HepG2 (cell line): ENCODE measurements around the gene RABGAP1L. TPM values are rescaled to one million over a fixed set of nuclear protein-coding genes. Genes with fewer than 3 reads are reported as not detected.

Experiments used
- ARNTL ChIP-seq: sonication (generic); formaldehyde crosslinking; IDR thresholded peaks from 2 replicates; pipeline ENCODE4 v1.4.0; 2020; ENCODE audit warnings: mild to moderate bottlenecking, missing genetic modification reagents
- HMGA1 ChIP-seq: sonication (generic); formaldehyde crosslinking; conservative IDR thresholded peaks from 2 replicates; pipeline ENCODE4 v1.4.0; 2020; ENCODE audit warnings: missing genetic modification reagents
- ISL2 ChIP-seq: sonication (generic); formaldehyde crosslinking; IDR thresholded peaks from 2 replicates; pipeline ENCODE4 v1.5.0; 2020; ENCODE audit warnings: missing genetic modification reagents
- WIZ ChIP-seq: sonication (generic); formaldehyde crosslinking; IDR thresholded peaks from 2 replicates; pipeline ENCODE4 v1.5.1; 2020; ENCODE audit warnings: mild to moderate bottlenecking, missing genetic modification reagents
- ZNF264 ChIP-seq: sonication (generic); formaldehyde crosslinking; IDR thresholded peaks from 2 replicates; pipeline ENCODE4 v1.4.0; 2020; ENCODE audit warnings: missing genetic modification reagents
- ZNF607 ChIP-seq: sonication (generic); formaldehyde crosslinking; IDR thresholded peaks from 2 replicates; pipeline ENCODE4 v1.5.1; 2020; ENCODE audit warnings: missing genetic modification reagents, mild to moderate bottlenecking, borderline replicate concordance
- polyA plus RNA-seq, 8 experiments: library from polyadenylated mRNA; depleted of rRNA in 3 of 8; stranded (reverse) in 7 of 8; unstranded in 1 of 8; fragments of >200 nt; fragmentation: Illumina TruSeq in 4 of 8; extraction: Trizol in 4 of 8; gene quantifications; 2 replicates each; pipeline versions ENCODE4 v1.2.1 to v1.2.3, GENCODE V29; 2011 to 2016; ENCODE audit warnings: low read depth in 4 of 8, missing spikeins in 1 of 8, mixed read lengths in 1 of 8; ENCODE audit not compliant: insufficient read depth in 1 of 8
- total RNA-seq, 5 experiments: library from RNA; depleted of rRNA; stranded (reverse); fragments of >200 nt; fragmentation: Illumina TruSeq; extraction: Trizol; gene quantifications; 2 replicates each; pipeline ENCODE4 v1.2.3, GENCODE V29; 2016; ENCODE audit warnings: low read depth in 1 of 5
- TF ChIP-seq, protein P1 (sequence below): sonication (generic); formaldehyde crosslinking; IDR thresholded peaks from 2 replicates; pipeline ENCODE4 v1.4.0; 2020; ENCODE audit warnings: mild to moderate bottlenecking, low read depth, missing genetic modification reagents
- TF ChIP-seq, protein P2 (sequence below): sonication (generic); formaldehyde crosslinking; conservative IDR thresholded peaks from 2 replicates; pipeline ENCODE4 v1.4.0; 2020; ENCODE audit warnings: missing genetic modification reagents
- TF ChIP-seq, protein P3 (sequence below): sonication (generic); formaldehyde crosslinking; IDR thresholded peaks from 2 replicates; pipeline ENCODE4 v1.4.0; 2020; ENCODE audit warnings: mild to moderate bottlenecking, missing genetic modification reagents
- TF ChIP-seq, protein P4 (sequence below): sonication (generic); formaldehyde crosslinking; IDR thresholded peaks from 2 replicates; pipeline ENCODE4 v1.9.0; 2022; ENCODE audit warnings: low read depth, missing genetic modification reagents
- TF ChIP-seq, protein P5 (sequence below): conservative IDR thresholded peaks from 2 replicates; pipeline ENCODE4 v1.6.1; 2018; ENCODE audit warnings: missing genetic modification reagents

The RABGAP1L gene
- total and polyA plus RNA-seq, 2 of the 13 experiments (the other 11 are each of a cell fraction or from before 2014, with no cell fraction given), result 7.9 to 22.6 TPM

DNA sequence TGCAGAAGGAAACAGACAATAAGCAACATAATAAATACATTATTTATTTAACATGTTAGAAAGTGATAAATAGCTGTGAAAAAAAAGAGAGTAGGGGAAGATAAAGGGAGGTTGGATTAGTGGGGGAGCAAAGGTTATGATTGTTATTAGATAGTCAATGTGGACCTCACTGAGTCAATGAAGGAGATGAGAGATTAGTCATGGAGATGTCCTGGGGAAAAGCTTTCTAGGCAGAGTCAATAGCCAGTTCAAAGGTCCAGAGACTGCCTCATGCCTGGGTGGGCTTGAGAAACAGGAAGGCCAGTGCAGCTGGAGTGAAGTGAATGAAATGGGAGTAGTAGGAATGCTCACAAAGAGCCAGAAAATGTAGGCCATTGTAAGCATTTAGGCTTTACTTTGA, 653.3 kb downstream of the RABGAP1L start (continued):
- TF ChIP-seq, protein P1, sequence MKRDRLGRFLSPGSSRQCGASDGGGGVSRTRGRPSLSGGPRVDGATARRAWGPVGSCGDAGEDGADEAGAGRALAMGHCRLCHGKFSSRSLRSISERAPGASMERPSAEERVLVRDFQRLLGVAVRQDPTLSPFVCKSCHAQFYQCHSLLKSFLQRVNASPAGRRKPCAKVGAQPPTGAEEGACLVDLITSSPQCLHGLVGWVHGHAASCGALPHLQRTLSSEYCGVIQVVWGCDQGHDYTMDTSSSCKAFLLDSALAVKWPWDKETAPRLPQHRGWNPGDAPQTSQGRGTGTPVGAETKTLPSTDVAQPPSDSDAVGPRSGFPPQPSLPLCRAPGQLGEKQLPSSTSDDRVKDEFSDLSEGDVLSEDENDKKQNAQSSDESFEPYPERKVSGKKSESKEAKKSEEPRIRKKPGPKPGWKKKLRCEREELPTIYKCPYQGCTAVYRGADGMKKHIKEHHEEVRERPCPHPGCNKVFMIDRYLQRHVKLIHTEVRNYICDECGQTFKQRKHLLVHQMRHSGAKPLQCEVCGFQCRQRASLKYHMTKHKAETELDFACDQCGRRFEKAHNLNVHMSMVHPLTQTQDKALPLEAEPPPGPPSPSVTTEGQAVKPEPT (CRISPR knock-in tag), result no peak
- TF ChIP-seq ZNF607 (CRISPR knock-in tag), result peak; percentile 57; the same call in 1 of the 2 replicates
- TF ChIP-seq, protein P2, sequence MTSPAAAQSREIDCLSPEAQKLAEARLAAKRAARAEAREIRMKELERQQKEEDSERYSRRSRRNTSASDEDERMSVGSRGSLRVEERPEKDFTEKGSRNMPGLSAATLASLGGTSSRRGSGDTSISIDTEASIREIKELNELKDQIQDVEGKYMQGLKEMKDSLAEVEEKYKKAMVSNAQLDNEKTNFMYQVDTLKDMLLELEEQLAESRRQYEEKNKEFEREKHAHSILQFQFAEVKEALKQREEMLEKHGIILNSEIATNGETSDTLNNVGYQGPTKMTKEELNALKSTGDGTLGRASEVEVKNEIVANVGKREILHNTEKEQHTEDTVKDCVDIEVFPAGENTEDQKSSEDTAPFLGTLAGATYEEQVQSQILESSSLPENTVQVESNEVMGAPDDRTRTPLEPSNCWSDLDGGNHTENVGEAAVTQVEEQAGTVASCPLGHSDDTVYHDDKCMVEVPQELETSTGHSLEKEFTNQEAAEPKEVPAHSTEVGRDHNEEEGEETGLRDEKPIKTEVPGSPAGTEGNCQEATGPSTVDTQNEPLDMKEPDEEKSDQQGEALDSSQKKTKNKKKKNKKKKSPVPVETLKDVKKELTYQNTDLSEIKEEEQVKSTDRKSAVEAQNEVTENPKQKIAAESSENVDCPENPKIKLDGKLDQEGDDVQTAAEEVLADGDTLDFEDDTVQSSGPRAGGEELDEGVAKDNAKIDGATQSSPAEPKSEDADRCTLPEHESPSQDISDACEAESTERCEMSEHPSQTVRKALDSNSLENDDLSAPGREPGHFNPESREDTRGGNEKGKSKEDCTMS, result no peak
- no peak for TF ChIP-seq HMGA1 (CRISPR knock-in tag)
- TF ChIP-seq, protein P3, sequence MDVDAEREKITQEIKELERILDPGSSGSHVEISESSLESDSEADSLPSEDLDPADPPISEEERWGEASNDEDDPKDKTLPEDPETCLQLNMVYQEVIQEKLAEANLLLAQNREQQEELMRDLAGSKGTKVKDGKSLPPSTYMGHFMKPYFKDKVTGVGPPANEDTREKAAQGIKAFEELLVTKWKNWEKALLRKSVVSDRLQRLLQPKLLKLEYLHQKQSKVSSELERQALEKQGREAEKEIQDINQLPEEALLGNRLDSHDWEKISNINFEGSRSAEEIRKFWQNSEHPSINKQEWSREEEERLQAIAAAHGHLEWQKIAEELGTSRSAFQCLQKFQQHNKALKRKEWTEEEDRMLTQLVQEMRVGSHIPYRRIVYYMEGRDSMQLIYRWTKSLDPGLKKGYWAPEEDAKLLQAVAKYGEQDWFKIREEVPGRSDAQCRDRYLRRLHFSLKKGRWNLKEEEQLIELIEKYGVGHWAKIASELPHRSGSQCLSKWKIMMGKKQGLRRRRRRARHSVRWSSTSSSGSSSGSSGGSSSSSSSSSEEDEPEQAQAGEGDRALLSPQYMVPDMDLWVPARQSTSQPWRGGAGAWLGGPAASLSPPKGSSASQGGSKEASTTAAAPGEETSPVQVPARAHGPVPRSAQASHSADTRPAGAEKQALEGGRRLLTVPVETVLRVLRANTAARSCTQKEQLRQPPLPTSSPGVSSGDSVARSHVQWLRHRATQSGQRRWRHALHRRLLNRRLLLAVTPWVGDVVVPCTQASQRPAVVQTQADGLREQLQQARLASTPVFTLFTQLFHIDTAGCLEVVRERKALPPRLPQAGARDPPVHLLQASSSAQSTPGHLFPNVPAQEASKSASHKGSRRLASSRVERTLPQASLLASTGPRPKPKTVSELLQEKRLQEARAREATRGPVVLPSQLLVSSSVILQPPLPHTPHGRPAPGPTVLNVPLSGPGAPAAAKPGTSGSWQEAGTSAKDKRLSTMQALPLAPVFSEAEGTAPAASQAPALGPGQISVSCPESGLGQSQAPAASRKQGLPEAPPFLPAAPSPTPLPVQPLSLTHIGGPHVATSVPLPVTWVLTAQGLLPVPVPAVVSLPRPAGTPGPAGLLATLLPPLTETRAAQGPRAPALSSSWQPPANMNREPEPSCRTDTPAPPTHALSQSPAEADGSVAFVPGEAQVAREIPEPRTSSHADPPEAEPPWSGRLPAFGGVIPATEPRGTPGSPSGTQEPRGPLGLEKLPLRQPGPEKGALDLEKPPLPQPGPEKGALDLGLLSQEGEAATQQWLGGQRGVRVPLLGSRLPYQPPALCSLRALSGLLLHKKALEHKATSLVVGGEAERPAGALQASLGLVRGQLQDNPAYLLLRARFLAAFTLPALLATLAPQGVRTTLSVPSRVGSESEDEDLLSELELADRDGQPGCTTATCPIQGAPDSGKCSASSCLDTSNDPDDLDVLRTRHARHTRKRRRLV (CRISPR knock-in tag), result no peak
- TF ChIP-seq ISL2 (CRISPR knock-in tag), result peak; percentile 89
- TF ChIP-seq WIZ (CRISPR knock-in tag), result peak; percentile 60; the same call in 1 of the 2 replicates
- TF ChIP-seq, protein P4, sequence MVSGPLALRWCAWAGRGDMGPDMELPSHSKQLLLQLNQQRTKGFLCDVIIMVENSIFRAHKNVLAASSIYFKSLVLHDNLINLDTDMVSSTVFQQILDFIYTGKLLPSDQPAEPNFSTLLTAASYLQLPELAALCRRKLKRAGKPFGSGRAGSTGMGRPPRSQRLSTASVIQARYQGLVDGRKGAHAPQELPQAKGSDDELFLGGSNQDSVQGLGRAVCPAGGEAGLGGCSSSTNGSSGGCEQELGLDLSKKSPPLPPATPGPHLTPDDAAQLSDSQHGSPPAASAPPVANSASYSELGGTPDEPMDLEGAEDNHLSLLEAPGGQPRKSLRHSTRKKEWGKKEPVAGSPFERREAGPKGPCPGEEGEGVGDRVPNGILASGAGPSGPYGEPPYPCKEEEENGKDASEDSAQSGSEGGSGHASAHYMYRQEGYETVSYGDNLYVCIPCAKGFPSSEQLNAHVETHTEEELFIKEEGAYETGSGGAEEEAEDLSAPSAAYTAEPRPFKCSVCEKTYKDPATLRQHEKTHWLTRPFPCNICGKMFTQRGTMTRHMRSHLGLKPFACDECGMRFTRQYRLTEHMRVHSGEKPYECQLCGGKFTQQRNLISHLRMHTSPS (CRISPR knock-in tag), result no peak
- TF ChIP-seq ARNTL, result peak; percentile 65; the same call in 1 of the 2 replicates
- TF ChIP-seq, protein P5, sequence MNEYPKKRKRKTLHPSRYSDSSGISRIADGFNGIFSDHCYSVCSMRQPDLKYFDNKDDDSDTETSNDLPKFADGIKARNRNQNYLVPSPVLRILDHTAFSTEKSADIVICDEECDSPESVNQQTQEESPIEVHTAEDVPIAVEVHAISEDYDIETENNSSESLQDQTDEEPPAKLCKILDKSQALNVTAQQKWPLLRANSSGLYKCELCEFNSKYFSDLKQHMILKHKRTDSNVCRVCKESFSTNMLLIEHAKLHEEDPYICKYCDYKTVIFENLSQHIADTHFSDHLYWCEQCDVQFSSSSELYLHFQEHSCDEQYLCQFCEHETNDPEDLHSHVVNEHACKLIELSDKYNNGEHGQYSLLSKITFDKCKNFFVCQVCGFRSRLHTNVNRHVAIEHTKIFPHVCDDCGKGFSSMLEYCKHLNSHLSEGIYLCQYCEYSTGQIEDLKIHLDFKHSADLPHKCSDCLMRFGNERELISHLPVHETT (CRISPR knock-in tag), result no peak
- TF ChIP-seq ZNF264 (CRISPR knock-in tag), result peak; percentile 92
